Measurements from ENCODE around the gene TANGO2.

Gene TANGO2

DNA sequence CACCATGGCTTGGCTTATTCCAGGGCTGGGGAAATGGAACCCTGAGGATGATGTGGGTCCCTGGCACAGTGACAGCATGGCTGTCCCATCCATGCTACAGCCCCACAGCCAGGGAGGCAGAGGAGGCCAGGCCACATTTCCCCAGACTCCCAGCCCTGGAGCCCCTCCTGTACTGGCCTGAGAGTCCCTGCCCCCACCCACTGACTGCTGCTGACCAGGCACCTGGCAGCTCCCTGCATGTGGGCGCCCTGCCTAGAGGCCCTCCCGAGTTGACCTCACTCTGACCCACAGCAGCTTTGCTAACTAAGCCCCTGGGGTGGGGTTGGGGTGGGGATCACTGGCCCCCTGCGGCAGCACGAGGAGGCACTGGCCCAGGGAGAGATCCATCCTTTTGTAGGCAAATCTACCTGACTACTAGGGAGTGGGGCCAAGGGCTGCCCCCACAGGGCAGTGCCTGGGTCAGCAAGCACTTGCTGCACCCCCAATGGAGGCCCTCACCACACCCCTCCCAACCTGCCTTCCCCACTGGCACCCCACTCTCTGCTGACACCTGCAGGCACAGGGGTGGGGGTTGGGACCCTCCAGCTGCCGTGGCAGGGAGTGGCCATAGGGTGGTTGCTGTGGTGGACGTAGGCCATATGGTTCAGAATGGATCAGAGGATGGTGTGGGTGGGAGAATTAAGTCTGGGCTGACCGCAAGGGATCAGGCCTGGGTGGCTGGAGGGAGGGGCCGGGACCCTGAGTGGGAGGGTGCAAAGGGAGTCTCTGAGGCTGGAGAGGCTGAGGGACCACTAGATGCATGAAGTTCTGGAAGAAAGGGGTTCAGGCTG, 21.7 kb upstream of the TANGO2 start:
- TF ChIP-seq, protein P1, sequence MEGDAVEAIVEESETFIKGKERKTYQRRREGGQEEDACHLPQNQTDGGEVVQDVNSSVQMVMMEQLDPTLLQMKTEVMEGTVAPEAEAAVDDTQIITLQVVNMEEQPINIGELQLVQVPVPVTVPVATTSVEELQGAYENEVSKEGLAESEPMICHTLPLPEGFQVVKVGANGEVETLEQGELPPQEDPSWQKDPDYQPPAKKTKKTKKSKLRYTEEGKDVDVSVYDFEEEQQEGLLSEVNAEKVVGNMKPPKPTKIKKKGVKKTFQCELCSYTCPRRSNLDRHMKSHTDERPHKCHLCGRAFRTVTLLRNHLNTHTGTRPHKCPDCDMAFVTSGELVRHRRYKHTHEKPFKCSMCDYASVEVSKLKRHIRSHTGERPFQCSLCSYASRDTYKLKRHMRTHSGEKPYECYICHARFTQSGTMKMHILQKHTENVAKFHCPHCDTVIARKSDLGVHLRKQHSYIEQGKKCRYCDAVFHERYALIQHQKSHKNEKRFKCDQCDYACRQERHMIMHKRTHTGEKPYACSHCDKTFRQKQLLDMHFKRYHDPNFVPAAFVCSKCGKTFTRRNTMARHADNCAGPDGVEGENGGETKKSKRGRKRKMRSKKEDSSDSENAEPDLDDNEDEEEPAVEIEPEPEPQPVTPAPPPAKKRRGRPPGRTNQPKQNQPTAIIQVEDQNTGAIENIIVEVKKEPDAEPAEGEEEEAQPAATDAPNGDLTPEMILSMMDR (IDR thresholded peaks at IDR 0.05; ENCODE audit: extremely low read depth, missing control alignments) = no peak
- no peak for DNase-seq (ENCODE audit: low spot score)

DNA sequence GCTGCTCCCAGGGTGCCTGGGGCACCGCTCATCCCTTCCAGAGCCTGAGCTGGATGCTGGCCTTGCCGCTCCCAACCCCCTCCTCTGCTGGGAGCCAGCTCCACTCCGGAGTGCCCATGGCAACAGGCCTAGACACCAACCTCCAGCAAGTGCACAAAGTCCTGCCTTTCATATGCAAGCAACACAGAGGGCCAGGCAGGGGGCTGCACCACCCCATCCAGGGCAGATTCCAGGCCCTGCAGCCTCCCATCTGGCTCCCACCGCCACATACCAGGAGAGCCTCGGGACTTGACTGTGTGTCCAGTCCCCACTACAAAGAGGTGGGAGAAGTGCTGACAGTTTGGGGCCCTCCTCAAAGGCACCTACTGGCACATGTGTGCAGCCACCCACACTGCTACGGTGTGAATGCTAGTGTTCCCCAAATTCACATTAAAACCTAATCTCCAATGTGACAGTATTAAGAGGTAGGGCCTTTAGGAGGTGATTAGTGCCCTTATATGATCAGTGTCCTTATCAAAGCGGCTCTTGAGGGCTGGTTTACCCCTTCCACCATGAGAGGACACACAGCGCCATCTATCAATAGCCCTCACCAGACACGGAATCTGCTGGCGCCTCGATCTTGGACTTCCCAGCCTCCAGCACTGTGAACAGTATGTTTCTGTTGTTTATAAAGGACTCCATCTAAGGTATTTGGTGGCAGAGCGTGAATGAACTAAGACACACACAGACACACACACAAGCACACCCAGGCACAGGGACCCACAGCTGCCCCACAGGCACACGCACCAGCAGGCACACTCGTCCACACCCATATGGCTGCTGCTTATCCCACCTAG, 20.4 kb upstream of the TANGO2 start:
- TF ChIP-seq, protein P1 (IDR thresholded peaks at IDR 0.05; ENCODE audit: extremely low read depth, missing control alignments) = no peak
- no peak for DNase-seq (ENCODE audit: low spot score)

GRCh38 chr22:20001082-20001638, 19.8 kb upstream of the TANGO2 start:
- TF ChIP-seq, protein P1 (IDR thresholded peaks at IDR 0.05; ENCODE audit: extremely low read depth, missing control alignments) = no peak
- DNase-seq (ENCODE audit: low spot score) = no peak

DNA sequence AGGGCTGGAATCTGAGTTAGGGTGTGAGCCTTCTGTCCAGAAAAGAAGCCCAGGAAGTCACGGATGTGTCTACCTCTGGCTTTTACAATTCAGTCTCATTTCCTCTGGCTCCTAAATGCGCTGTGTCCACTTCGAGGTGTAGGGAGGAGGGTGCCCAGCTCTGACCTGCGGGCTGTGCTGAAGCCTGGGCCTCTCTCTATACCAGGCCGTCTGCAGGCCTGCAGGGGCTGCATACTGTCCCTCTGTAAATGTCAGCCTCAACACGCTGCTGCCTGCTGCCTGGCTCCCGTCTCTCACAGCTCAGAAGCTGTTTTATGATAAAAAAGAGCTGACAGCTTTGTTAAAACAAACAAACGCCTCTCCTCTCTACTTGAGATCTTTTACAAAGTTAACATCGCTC, 18.8 kb upstream of the TANGO2 start:
- DNase-seq (ENCODE audit: low spot score) = no peak
- TF ChIP-seq, protein P1 (IDR thresholded peaks at IDR 0.05; ENCODE audit: extremely low read depth, missing control alignments) = no peak

- no peak for DNase-seq (ENCODE audit: low spot score)
- TF ChIP-seq, protein P1 (IDR thresholded peaks at IDR 0.05; ENCODE audit: extremely low read depth, missing control alignments) = no peak
These were observed 18.3 kb upstream of the TANGO2 start for GRCh38 chr22:20002636-20003035.

GRCh38 chr22:20003304-20003703, 17.6 kb upstream of the TANGO2 start:
- TF ChIP-seq, protein P1 (IDR thresholded peaks at IDR 0.05; ENCODE audit: extremely low read depth, missing control alignments) = no peak
- DNase-seq (ENCODE audit: low spot score) = no peak

DNA sequence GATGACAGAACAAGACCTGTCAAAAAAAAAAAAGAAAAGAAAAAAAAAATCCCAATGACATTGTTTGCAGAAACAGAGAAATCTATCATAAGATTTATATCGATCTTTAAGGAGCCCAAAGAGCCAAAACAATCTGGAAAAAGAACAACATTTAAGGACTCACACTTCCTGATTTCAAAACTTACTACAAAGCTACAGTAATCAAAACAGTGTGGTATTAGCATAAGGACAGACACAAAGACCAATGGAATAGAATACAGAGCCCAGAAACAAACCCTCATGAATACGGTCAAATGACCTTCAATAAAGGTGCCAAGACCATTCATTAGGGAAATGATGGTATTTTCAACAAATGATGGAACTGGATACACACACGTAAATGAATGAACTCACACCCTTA, 16.4 kb upstream of the TANGO2 start:
- DNase-seq (ENCODE audit: low spot score) = no peak
- TF ChIP-seq, protein P1 (IDR thresholded peaks at IDR 0.05; ENCODE audit: extremely low read depth, missing control alignments) = no peak
